Activated CD8-positive, alpha-beta memory T cell treated with anti-CD3 and anti-CD28 coated beads, Interleukin-2, amount 10 ng/mL, durations not matched to agents 7 days and 5 days (primary cell): ENCODE results near the gene RNLS. TPM values are rescaled to one million over a fixed set of nuclear protein-coding genes. Genes with fewer than 3 reads are reported as not detected.

Source experiments
- ATAC-seq: fragments of 150-1000 bp; cut with Tn5 transposase; one replicate; pipeline ENCODE4 v1.10.0; 2021; ENCODE audit warnings: moderate library complexity
- CTCF ChIA-PET: fragments of 350-600 bp; sonication (Branson Sonifier 250); formaldehyde crosslinking; loops from one replicate; lab custom pipeline; 2021; ENCODE audit warnings: antibody characterized with exemption; lab: Charles Lee
- DNase-seq: peaks from one replicate; pipeline ENCODE4 v3.0.0-alpha.2; 2020
- H3K27ac Mint-ChIP-seq: one replicate; pipeline ENCODE4 v1.8.0; 2021; ENCODE audit warnings: mild to moderate bottlenecking, mixed read lengths
- H3K27me3 Mint-ChIP-seq: one replicate; pipeline ENCODE4 v1.8.0; 2021; ENCODE audit warnings: mixed read lengths
- H3K36me3 Mint-ChIP-seq: one replicate; pipeline ENCODE4 v1.8.0; 2021; ENCODE audit warnings: mild to moderate bottlenecking, mixed read lengths
- H3K4me1 Mint-ChIP-seq: one replicate; pipeline ENCODE4 v1.8.0; 2021; ENCODE audit warnings: mixed read lengths
- H3K4me3 Mint-ChIP-seq: one replicate; pipeline ENCODE4 v1.8.0; 2021; ENCODE audit warnings: mild to moderate bottlenecking, moderate library complexity, mixed read lengths
- H3K9me3 Mint-ChIP-seq: one replicate; pipeline ENCODE4 v1.8.0; 2022; ENCODE audit warnings: low read depth, mixed read lengths
- total RNA-seq, 2 experiments: library from RNA; stranded (reverse); gene quantifications; one replicate each; pipeline ENCODE4 v1.2.3, GENCODE V29; 2021

RNLS gene
- total RNA-seq, 2 experiments from 2014 or later: 2.9 to 3.7 TPM

DNA sequence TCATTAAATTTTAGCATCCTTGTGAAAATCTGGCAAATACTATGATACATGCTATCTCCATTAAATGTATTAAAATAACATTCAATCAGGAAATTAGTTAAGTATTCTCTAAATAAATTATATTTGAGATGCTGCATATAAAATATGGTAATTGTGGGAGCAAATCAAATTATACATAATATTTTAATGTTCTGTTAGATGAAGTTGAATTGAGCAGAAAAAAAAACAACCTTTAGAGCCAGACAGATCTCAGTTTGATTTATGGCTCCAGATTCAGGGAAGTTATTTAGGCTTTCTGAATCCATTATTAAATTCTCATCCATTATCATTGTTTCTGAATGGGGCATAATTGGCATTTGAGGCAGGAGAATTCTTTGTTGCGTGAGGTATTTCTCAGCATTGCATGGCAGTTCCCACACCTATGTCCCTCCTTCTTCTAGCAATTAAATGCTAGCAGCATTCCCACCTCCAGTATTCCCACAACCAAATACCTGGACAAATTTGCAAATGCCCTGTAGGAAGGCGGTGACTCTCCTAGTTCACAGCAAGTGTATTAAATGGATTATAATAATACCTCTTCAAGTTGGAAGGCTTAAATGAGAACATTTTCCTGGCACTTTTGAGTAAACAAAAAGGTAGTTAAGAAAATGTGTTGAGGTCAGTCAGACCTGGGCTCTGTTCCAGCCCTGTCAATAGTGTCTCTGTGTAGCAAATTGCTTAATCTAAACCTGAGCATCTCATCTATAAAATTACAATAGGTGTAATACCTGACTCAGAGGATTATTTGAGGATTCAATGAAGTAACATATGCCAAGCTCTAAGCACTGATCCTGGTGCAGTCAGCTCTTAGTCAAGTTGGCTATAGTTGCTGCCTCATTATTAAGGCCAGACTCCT is 108.9 kb downstream of the RNLS start:
- no peaks in the 10 kb centered on the region for H3K36me3 Mint-ChIP-seq
- no peak overlapping the region for H3K4me3 Mint-ChIP-seq
- no peak overlapping the region for H3K27ac Mint-ChIP-seq
- no peaks in the 10 kb centered on the region for H3K9me3 Mint-ChIP-seq
- ATAC-seq (no peak), DNase-seq (no peak)
- H3K4me1 Mint-ChIP-seq: no peaks in the 10 kb centered on the region
- CTCF ChIA-PET: no interaction called here
- H3K27me3 Mint-ChIP-seq: no peaks in the 10 kb centered on the region

DNA sequence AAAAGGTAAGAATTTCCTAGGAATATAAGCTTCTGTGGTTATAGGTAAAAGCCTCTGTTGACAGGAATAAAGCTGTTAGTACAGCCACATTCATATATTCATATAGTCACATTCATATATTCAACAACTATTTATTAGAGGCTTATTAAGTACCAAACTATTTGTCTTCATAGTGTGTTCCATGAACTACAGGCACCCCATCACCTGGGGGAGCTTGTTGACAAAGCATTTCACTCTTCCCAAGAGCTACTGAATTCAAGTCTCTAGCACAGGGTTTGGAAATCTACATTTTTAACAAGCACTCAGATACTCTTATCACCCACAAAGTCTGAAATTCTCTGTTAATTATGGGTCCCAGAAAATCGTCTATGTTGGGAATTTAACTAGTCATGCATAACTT is 110.6 kb downstream of the RNLS start:
- CTCF ChIA-PET: no interaction called here
- H3K36me3 Mint-ChIP-seq: no peaks in the 10 kb centered on the region
- no peak for ATAC-seq
- H3K9me3 Mint-ChIP-seq: no peaks in the 10 kb centered on the region
- H3K4me3 Mint-ChIP-seq: no peak overlapping the region
- no peak overlapping the region for H3K27ac Mint-ChIP-seq
- no peaks in the 10 kb centered on the region for H3K4me1 Mint-ChIP-seq
- H3K27me3 Mint-ChIP-seq: no peaks in the 10 kb centered on the region
- no peak for DNase-seq

DNA sequence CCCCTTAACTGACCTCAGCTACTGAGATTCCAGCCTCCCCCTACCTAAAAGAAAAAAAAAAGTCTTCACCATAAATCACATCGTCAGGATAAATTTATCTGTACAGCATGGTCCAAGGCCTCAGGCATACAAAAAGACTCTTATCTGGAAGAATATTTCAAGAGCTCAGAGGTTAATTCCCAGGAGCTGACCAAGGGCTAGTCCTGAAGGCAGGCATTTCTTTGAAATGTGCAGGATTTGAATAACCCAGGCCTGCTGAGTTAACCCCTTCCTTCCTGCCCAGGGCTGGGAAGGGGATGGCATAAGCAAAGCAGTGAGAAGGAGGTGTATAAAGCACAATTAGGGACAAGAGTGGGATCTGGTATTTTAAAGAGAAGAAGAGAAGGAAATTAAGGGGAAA is 111.2 kb downstream of the RNLS start:
- ATAC-seq: no peak
- no peaks in the 10 kb centered on the region for H3K4me1 Mint-ChIP-seq
- CTCF ChIA-PET: no interaction called here
- H3K36me3 Mint-ChIP-seq: no peaks in the 10 kb centered on the region
- H3K27ac Mint-ChIP-seq: no peak overlapping the region
- no peaks in the 10 kb centered on the region for H3K27me3 Mint-ChIP-seq
- H3K9me3 Mint-ChIP-seq: no peaks in the 10 kb centered on the region
- no peak overlapping the region for H3K4me3 Mint-ChIP-seq
- DNase-seq: no peak

DNA sequence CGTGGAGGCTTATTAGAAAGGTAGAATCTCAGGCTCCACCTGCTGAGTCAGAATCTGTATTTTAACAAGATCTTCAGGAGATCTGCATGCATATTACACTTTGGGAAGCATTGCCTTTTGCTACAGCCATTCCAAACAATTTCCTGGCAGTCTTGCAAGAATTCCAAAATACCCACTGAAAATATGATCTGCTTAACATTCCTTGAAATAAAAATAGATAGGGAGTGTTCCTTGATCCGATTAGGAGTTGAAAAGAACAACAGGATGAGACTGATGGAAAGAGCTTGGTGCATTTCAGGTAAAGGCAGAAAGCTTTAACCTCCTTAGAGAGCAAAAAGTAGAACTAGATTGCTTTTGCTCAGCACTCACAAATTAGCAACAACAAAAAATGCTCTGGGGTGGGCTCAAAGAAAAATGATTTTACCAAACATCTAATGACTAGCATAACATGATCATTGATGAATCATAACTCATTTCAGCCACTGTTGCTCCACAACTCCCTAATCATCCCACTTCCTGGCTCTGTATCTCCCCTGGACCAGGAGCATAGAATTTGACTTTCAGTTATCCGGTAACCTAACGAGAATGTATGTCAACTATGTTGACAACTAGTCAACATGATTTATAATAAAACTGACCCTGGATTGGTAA is 115.2 kb downstream of the RNLS start:
- Mint-ChIP-seq H3K27me3 (no peaks in the 10 kb centered on the region), H3K36me3 (no peaks in the 10 kb centered on the region), H3K9me3 (no peaks in the 10 kb centered on the region), H3K4me3 (no peak overlapping the region), H3K4me1 (no peaks in the 10 kb centered on the region), H3K27ac (no peak overlapping the region)
- CTCF ChIA-PET: no interaction called here
- ATAC-seq: no peak
- DNase-seq: no peak

DNA sequence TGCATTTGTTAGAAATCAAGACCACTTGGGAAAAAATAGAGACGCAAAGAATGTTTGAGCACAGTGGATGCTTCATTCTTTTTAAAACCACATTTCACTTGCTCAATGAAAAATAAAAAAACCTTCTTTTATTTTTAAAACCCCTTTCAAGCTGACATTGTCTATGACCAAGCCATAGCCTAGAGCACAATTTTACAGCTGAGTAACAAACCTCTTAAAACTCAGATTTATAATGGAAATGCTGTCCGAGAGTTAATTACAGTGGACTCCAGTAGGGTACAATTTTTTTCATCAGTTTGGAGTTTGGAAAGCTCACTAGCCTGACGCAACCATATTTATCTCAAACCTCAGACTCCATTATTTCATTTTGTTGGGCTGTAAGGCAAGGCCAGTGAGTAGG is 116.3 kb downstream of the RNLS start:
- H3K9me3 Mint-ChIP-seq: no peaks in the 10 kb centered on the region
- CTCF ChIA-PET: interaction anchor here (1.3 kb wide), 1 partner anchor 13 kb away, joined by 3 read pairs; no protein-coding TSS in a partner anchor
- ATAC-seq: no peak
- H3K4me1 Mint-ChIP-seq: no peaks in the 10 kb centered on the region
- no peak overlapping the region for H3K4me3 Mint-ChIP-seq
- H3K27me3 Mint-ChIP-seq: no peaks in the 10 kb centered on the region
- no peak overlapping the region for H3K27ac Mint-ChIP-seq
- DNase-seq: no peak
- no peaks in the 10 kb centered on the region for H3K36me3 Mint-ChIP-seq

DNA sequence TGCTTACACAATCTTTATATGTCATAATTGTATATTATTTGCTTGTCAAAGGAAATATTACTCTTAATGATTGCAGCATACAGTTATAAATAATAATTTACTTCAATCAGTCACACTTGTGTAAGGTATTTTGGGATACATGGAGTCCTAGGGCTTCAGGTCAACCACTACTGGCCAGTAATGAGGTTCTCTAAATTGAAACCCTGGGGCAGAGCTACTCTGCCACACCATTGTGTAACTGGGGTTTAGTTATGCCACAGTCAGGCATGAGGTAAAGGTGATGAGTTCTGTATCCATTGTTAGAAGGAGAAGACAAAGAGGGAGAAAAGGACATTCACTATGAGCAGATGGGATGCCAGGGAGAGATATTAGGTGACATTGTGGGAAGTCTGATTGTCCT is 117.4 kb downstream of the RNLS start:
- Mint-ChIP-seq H3K4me1 (no peaks in the 10 kb centered on the region), H3K9me3 (no peaks in the 10 kb centered on the region), H3K27me3 (no peaks in the 10 kb centered on the region), H3K4me3 (no peak overlapping the region), H3K36me3 (no peaks in the 10 kb centered on the region), H3K27ac (no peak overlapping the region)
- CTCF ChIA-PET: no interaction called here
- no peak for ATAC-seq
- DNase-seq: no peak

DNA sequence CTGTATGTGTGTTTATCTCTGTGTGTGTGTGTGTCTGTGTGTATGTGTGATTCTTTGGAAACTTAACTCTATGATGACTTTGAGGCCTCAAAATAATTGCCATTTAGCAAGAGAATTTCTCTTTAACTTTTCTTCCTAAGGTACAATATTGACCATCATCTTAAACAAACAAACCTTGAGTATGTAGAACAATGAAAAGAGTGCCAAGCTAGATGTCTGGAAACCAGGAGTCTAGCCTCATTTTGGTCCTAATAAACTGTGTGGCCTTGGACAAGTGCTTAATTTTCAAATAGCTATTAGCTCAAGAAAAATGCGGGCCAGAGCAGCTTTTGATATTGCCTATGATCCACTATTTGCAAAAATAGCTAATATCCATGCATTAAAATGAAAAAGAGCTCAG is 119.3 kb downstream of the RNLS start:
- H3K4me3 Mint-ChIP-seq: no peak overlapping the region
- no peaks in the 10 kb centered on the region for H3K27me3 Mint-ChIP-seq
- no peaks in the 10 kb centered on the region for H3K4me1 Mint-ChIP-seq
- H3K9me3 Mint-ChIP-seq: no peaks in the 10 kb centered on the region
- H3K36me3 Mint-ChIP-seq: no peaks in the 10 kb centered on the region
- ATAC-seq: no peak
- no peak overlapping the region for H3K27ac Mint-ChIP-seq
- no peak for DNase-seq
- CTCF ChIA-PET: no interaction called here

DNA sequence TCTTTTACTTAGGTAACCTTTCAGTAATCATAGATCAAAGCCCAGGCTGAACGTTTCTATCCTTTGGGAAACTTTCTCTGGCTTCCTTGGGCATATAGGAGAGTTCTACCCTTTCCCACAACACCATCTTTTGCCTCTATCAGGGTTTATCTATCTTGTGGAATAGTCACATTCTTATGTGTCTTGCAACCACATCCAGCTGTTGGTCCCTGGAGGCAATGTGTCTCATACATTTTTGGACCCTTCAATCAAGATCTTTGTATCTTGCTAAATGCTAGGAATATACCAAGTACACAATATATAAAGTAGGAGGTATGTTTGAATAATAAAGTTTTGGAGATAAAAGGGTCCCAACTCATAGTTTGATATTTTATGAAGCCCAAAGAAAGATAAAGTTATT is 121.7 kb downstream of the RNLS start:
- no peaks in the 10 kb centered on the region for H3K27me3 Mint-ChIP-seq
- no peak overlapping the region for H3K27ac Mint-ChIP-seq
- CTCF ChIA-PET: no interaction called here
- no peak overlapping the region for H3K4me3 Mint-ChIP-seq
- DNase-seq (no peak), ATAC-seq (no peak)
- peaks cover 6% of the 10 kb centered on the region for H3K4me1 Mint-ChIP-seq
- no peaks in the 10 kb centered on the region for H3K9me3 Mint-ChIP-seq
- H3K36me3 Mint-ChIP-seq: no peaks in the 10 kb centered on the region

DNA sequence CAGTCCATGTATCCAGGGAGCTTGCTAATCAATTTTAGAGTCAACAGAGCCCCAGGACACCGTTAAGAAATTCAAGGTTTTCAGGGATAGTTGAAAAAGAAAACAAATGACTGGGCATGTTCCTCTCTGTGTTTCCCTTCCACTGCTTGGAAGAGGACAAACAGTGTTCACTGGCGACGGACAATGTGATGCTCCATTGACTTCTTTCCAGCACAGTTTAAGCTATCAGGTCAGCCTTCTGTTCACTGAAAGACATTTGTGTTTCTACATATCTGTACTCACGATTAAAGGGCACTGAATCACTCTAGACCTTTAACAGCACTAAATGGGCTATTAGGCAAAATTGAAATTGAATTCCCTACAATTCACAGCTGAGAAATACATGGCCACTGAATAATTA is 123.6 kb downstream of the RNLS start:
- ATAC-seq (no peak), DNase-seq (no peak)
- CTCF ChIA-PET: no interaction called here
- no peak overlapping the region for H3K4me3 Mint-ChIP-seq
- no peaks in the 10 kb centered on the region for H3K36me3 Mint-ChIP-seq
- H3K9me3 Mint-ChIP-seq: no peaks in the 10 kb centered on the region
- H3K27me3 Mint-ChIP-seq: no peaks in the 10 kb centered on the region
- peaks cover 8% of the 10 kb centered on the region for H3K4me1 Mint-ChIP-seq
- no peak overlapping the region for H3K27ac Mint-ChIP-seq

DNA sequence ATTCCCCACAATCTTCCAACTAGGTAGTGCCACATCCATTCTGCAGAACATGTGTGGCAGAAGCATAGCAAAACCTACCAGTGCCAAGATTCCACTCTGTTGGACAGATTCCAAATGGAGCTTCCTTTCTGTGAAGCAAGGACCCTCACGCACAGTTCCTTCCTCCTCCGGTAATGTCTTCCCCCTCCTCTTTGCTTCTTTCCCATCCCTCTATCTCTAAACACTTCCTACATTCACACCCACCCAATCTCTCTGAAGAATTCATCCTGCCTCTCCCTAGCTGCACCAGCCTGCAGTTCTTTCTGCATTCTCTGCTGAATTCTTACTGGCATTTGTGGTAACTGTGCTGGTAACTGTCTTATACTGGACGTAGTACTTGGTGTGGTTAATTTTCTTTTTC is 124.9 kb downstream of the RNLS start:
- no peaks in the 10 kb centered on the region for H3K9me3 Mint-ChIP-seq
- peaks cover 8% of the 10 kb centered on the region for H3K4me1 Mint-ChIP-seq
- H3K27ac Mint-ChIP-seq: no peak overlapping the region
- CTCF ChIA-PET: no interaction called here
- H3K36me3 Mint-ChIP-seq: no peaks in the 10 kb centered on the region
- H3K4me3 Mint-ChIP-seq: no peak overlapping the region
- no peak for ATAC-seq
- DNase-seq: no peak
- no peaks in the 10 kb centered on the region for H3K27me3 Mint-ChIP-seq

DNA sequence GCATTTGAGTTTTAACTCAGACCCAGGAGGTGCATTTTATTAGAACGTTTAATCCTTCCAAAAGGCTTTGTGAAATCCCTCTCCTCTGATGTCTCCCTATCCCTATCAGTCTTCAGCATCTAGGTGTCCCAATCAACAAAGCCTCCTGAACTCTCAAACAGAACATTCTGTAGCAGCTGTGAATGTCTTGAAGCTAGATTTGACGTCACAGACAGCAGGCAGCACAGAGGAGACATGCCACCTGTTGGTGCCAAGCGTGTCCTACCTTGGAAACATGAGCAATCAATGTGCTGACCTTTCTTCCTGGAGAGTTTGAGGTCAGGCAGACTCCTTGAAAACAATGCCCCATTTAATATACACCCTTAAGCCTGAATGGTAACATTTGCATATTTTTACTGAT is 125.5 kb downstream of the RNLS start:
- CTCF ChIA-PET: no interaction called here
- Mint-ChIP-seq H3K4me3 (no peak overlapping the region), H3K27ac (no peak overlapping the region), H3K27me3 (no peaks in the 10 kb centered on the region), H3K36me3 (no peaks in the 10 kb centered on the region), H3K4me1 (peaks cover 8% of the 10 kb centered on the region), H3K9me3 (no peaks in the 10 kb centered on the region)
- ATAC-seq (no peak), DNase-seq (no peak)

DNA sequence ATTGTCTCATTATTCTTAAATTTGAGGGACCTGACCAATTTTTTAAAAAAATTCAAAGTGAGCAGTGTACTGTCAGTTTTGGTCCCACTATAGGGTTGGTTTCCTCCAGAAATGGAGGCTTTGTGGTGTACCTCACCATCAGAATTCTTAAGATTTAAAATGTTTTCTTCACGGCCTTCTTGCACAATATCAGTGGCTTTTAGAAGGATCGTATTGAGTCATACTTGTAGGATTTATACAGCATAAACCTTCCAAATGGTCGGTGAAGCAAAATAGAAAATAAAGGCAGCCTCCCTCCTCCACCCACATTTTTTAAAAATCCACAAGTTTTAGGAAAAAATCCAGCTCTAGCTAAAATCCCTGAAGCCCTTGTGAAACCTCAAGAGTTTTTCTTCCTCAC is 126.4 kb downstream of the RNLS start:
- H3K27ac Mint-ChIP-seq: no peak overlapping the region
- DNase-seq (no peak), ATAC-seq (peak; percentile 36)
- peaks cover 8% of the 10 kb centered on the region for H3K4me1 Mint-ChIP-seq
- H3K36me3 Mint-ChIP-seq: no peaks in the 10 kb centered on the region
- H3K9me3 Mint-ChIP-seq: no peaks in the 10 kb centered on the region
- H3K4me3 Mint-ChIP-seq: no peak overlapping the region
- CTCF ChIA-PET: interaction anchor here (0.6 kb wide), 1 partner anchor 357 kb away, joined by 3 read pairs; no protein-coding TSS in a partner anchor
- H3K27me3 Mint-ChIP-seq: no peaks in the 10 kb centered on the region

DNA sequence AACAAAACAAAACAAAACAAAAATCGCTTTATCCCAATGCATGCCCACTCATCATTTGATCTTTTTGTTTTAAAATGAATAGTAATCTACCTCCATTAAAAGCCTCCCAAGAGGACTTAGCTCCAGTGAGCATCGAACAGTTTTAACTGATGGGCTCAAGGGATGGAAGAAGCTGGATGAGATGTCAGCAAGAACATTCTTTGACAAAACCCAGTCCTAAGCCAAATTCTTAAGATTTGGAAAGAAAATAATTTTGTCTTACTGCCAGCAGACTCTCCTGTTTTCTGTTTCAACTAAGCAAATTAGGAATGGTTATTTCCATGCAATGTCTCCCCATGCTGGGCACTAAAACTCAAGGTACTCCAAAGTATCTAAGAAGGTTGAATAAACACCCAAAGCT is 127.3 kb downstream of the RNLS start:
- no peak for ATAC-seq
- no peak overlapping the region for H3K27ac Mint-ChIP-seq
- no peaks in the 10 kb centered on the region for H3K9me3 Mint-ChIP-seq
- H3K36me3 Mint-ChIP-seq: no peaks in the 10 kb centered on the region
- CTCF ChIA-PET: no interaction called here
- peaks cover 8% of the 10 kb centered on the region for H3K4me1 Mint-ChIP-seq
- H3K4me3 Mint-ChIP-seq: no peak overlapping the region
- no peak for DNase-seq
- no peaks in the 10 kb centered on the region for H3K27me3 Mint-ChIP-seq

DNA sequence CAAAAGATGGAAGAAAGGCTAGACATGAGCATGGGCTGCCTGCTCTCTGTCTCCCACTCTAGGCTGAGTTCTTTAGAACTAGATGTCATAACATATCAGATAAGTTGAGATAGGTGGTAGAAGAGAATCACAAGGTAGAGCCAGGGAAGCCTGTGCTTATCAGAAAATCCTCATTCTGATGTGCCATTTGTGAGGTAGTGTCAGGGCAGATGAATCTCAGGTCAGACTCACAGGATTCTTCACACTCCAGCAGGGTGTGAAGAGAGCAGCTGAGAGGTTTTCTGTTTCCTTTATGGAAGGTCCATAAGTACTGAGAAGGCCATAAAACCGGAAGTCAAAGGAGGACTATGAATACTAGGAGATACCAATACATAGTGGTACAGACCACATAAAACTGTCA is 132.9 kb downstream of the RNLS start:
- no peak overlapping the region for H3K27ac Mint-ChIP-seq
- H3K36me3 Mint-ChIP-seq: no peaks in the 10 kb centered on the region
- peaks cover 10% of the 10 kb centered on the region for H3K27me3 Mint-ChIP-seq
- CTCF ChIA-PET: no interaction called here
- DNase-seq (no peak), ATAC-seq (no peak)
- no peaks in the 10 kb centered on the region for H3K4me1 Mint-ChIP-seq
- H3K9me3 Mint-ChIP-seq: no peaks in the 10 kb centered on the region
- H3K4me3 Mint-ChIP-seq: no peak overlapping the region
